GM23338 (cell line): ENCODE measurements around the gene CDH15. TPM values are rescaled to one million over a fixed set of nuclear protein-coding genes. Genes with fewer than 3 reads are reported as not detected.

ENCODE experiments used
- ATAC-seq: fragments of 200-7000 bp; cut with Tn5 transposase; 3 replicates; pipeline ENCODE4 v1.9.1; 2020
- DNase-seq: peaks from one replicate; pipeline ENCODE4 v3.0.0-alpha.2; 2015; ENCODE audit warnings: low spot score
- H2AFZ ChIP-seq: fragments of 200-600 bp; sonication (generic); 2 replicates; pipeline ENCODE4 v1.8.0; 2016; ENCODE audit warnings: antibody characterized with exemption, mild to moderate bottlenecking, moderate library complexity
- H3F3A ChIP-seq: fragments of 200-600 bp; sonication (generic); replicated peaks from 2 replicates; pipeline ENCODE4 v1.8.0; 2017; ENCODE audit warnings: antibody characterized with exemption, mixed run types, low read depth
- H3K27ac ChIP-seq: fragments of 200-600 bp; sonication (generic); 2 replicates; pipeline ENCODE4 v1.6.1; 2016; ENCODE audit warnings: low read depth
- H3K27me3 ChIP-seq: fragments of 200-600 bp; sonication (generic); 2 replicates; pipeline ENCODE4 v1.8.0; 2016; ENCODE audit warnings: mild to moderate bottlenecking, mixed run types, moderate library complexity; ENCODE audit not compliant: insufficient read depth
- H3K36me3 ChIP-seq: fragments of 200-600 bp; sonication (generic); 2 replicates; pipeline ENCODE4 v1.8.0; 2016; ENCODE audit warnings: mild to moderate bottlenecking; ENCODE audit not compliant: insufficient read depth
- H3K4me1 ChIP-seq: fragments of 200-600 bp; sonication (generic); 2 replicates; pipeline ENCODE4 v1.8.0; 2016; ENCODE audit warnings: mild to moderate bottlenecking, moderate library complexity; ENCODE audit not compliant: insufficient read depth
- H3K4me2 ChIP-seq: fragments of 200-600 bp; sonication (generic); 2 replicates; pipeline ENCODE4 v1.7.1; 2017; ENCODE audit warnings: mixed run types
- H3K4me3 ChIP-seq: fragments of 200-600 bp; sonication (generic); 2 replicates; pipeline ENCODE4 v1.6.1; 2016; ENCODE audit warnings: mixed run types
- H3K79me2 ChIP-seq: fragments of 200-600 bp; sonication (generic); replicated peaks from 2 replicates; pipeline ENCODE4 v1.8.0; 2017; ENCODE audit warnings: mild to moderate bottlenecking; ENCODE audit not compliant: insufficient read depth
- H3K9me2 ChIP-seq: fragments of 200-600 bp; sonication (generic); 2 replicates; pipeline ENCODE4 v1.8.0; 2017; ENCODE audit not compliant: insufficient read depth
- H4K20me1 ChIP-seq: fragments of 200-600 bp; sonication (generic); replicated peaks from 2 replicates; pipeline ENCODE4 v1.8.0; 2017; ENCODE audit warnings: mild to moderate bottlenecking; ENCODE audit not compliant: insufficient read depth
- H3K27ac Mint-ChIP-seq: 2 replicates; pipeline ENCODE4 v1.8.0; 2020; ENCODE audit warnings: inconsistent platforms, mild to moderate bottlenecking, moderate library complexity, mixed read lengths
- H3K27me3 Mint-ChIP-seq: 3 replicates; pipeline ENCODE4 v1.8.0; 2022; ENCODE audit warnings: low read depth, mild to moderate bottlenecking, moderate library complexity, mixed read lengths, inconsistent platforms; ENCODE audit not compliant: insufficient read depth, poor library complexity
- H3K36me3 Mint-ChIP-seq: 3 replicates; pipeline ENCODE4 v1.8.0; 2021; ENCODE audit warnings: low read depth, mild to moderate bottlenecking, inconsistent platforms, moderate library complexity, mixed read lengths
- H3K4me1 Mint-ChIP-seq: 3 replicates; pipeline ENCODE4 v1.8.0; 2020; ENCODE audit warnings: mild to moderate bottlenecking, inconsistent platforms, mixed read lengths
- H3K4me3 Mint-ChIP-seq: 3 replicates; pipeline ENCODE4 v1.8.0; 2021; ENCODE audit warnings: moderate library complexity, mild to moderate bottlenecking, inconsistent platforms, mixed read lengths
- H3K9me3 Mint-ChIP-seq: 3 replicates; pipeline ENCODE4 v1.8.0; 2020; ENCODE audit warnings: moderate library complexity, mild to moderate bottlenecking, inconsistent platforms, mixed read lengths
- CREB1 ChIP-seq: fragments of 250-450 bp; sonication (Bioruptor Pico); IDR thresholded peaks from 2 replicates; pipeline ENCODE4 v1.5.0; 2020; ENCODE audit warnings: low read depth, mild to moderate bottlenecking, moderate library complexity
- CTCF ChIP-seq, 2 experiments: fragments of 200-600 bp in 1 of 2; sonication (generic) in 1 of 2; conservative IDR thresholded peaks; 2 replicates each; pipeline versions ENCODE4 v1.5.1 to v1.6.1; 2016 to 2017; ENCODE audit warnings: antibody characterized with exemption in 2 of 2, low read depth in 2 of 2, mild to moderate bottlenecking in 2 of 2, moderate library complexity in 1 of 2
- EZH2 ChIP-seq: fragments of 200-600 bp; sonication (generic); IDR thresholded peaks from one replicate; pipeline ENCODE4 v1.8.0; 2017; ENCODE audit warnings: antibody characterized with exemption, mild to moderate bottlenecking, low read depth; ENCODE audit not compliant: unreplicated experiment
- EZH2phosphoT487 ChIP-seq: fragments of 200-600 bp; sonication (generic); IDR thresholded peaks from one replicate; pipeline ENCODE4 v1.8.1; 2018; ENCODE audit warnings: antibody characterized with exemption; ENCODE audit not compliant: unreplicated experiment
- JUNB ChIP-seq: IDR thresholded peaks from one replicate; pipeline ENCODE4 v1.6.1; 2016; ENCODE audit warnings: antibody characterized with exemption; ENCODE audit not compliant: unreplicated experiment
- NANOG ChIP-seq: IDR thresholded peaks from 2 replicates; pipeline ENCODE4 v1.6.1; 2016; ENCODE audit warnings: antibody characterized with exemption, borderline replicate concordance
- POLR2AphosphoS5 ChIP-seq: IDR thresholded peaks from 2 replicates; pipeline ENCODE4 v1.6.1; 2016; ENCODE audit warnings: antibody characterized with exemption, low read depth
- STAT1 ChIP-seq: IDR thresholded peaks from one replicate; pipeline ENCODE4 v1.6.1; 2016; ENCODE audit warnings: antibody characterized with exemption; ENCODE audit not compliant: unreplicated experiment
- ZNF331 ChIP-seq: fragments of 250-450 bp; sonication (Bioruptor Pico); IDR thresholded peaks from 2 replicates; pipeline ENCODE4 v1.5.0; 2020; ENCODE audit warnings: low read depth, mild to moderate bottlenecking, moderate library complexity
- ZNF462 ChIP-seq: fragments of 250-450 bp; sonication (Bioruptor Pico); IDR thresholded peaks from 2 replicates; pipeline ENCODE4 v1.5.0; 2020; ENCODE audit warnings: mild to moderate bottlenecking, moderate library complexity
- polyA plus RNA-seq: library from polyadenylated mRNA; unstranded; fragments of >200 nt; fragmentation: Nextera tagmentation; extraction: Ambion mirVana; gene quantifications from 2 replicates; pipeline ENCODE4 v1.2.1, GENCODE V29; 2016
- total RNA-seq: library from RNA; depleted of rRNA; stranded (reverse); fragments of >200 nt; shearing (Covaris generic); gene quantifications from 2 replicates; pipeline ENCODE4 v1.2.3, GENCODE V29; 2014

Gene CDH15
- total and polyA plus RNA-seq, 2 experiments from 2014 or later, result 0.61 to 1.0 TPM

- ATAC-seq, result no peak
- no peaks in the 10 kb centered on the region for H3K36me3 Mint-ChIP-seq
- DNase-seq, result no peak
Measured at GRCh38 chr16:89183463-89183862, 11.9 kb downstream of the CDH15 start.

GRCh38 chr16:89183975-89184676 lies 12.6 kb downstream of the CDH15 start:
- Histone ChIP-seq H3K79me2 (no peaks in the 10 kb centered on the region), H3K4me2 (no peak overlapping the region), H3K4me1 (no peaks in the 10 kb centered on the region), H2AFZ (no peak overlapping the region), H3K27ac (no peak overlapping the region), H3F3A (no peaks in the 10 kb centered on the region), H3K27me3 (no peaks in the 10 kb centered on the region), H4K20me1 (no peaks in the 10 kb centered on the region), H3K4me3 (no peak overlapping the region), H3K36me3 (no peaks in the 10 kb centered on the region), H3K9me2 (no peaks in the 10 kb centered on the region)
- H3K27me3 Mint-ChIP-seq, result peaks cover 3% of the 10 kb centered on the region
- ATAC-seq, result peak; percentile 10; the same call in 1 of the 3 replicates
- no peaks in the 10 kb centered on the region for H3K36me3 Mint-ChIP-seq
- no peak overlapping the region for H3K27ac Mint-ChIP-seq
- no peak overlapping the region for H3K4me3 Mint-ChIP-seq
- no peak for DNase-seq
- peaks cover 3% of the 10 kb centered on the region; the same call in 1 of the 3 replicates for H3K9me3 Mint-ChIP-seq
- no peaks in the 10 kb centered on the region for H3K4me1 Mint-ChIP-seq
- TF ChIP-seq NANOG (no peak), ZNF462 (CRISPR knock-in tag) (no peak), STAT1 (no peak), ZNF331 (no peak), JUNB (no peak), EZH2phosphoT487 (no peak), CREB1 (CRISPR knock-in tag) (no peak), POLR2AphosphoS5 (no peak), EZH2 (no peak)

More at GRCh38 chr16:89183463-89183862, 11.9 kb downstream of the CDH15 start:
- Histone ChIP-seq H3K36me3 (no peaks in the 10 kb centered on the region), H3K27me3 (no peaks in the 10 kb centered on the region), H3K79me2 (no peaks in the 10 kb centered on the region), H3F3A (no peaks in the 10 kb centered on the region), H2AFZ (no peak overlapping the region), H3K4me1 (no peaks in the 10 kb centered on the region), H3K4me2 (no peak overlapping the region), H3K27ac (no peak overlapping the region), H3K9me2 (no peaks in the 10 kb centered on the region), H3K4me3 (no peak overlapping the region), H4K20me1 (no peaks in the 10 kb centered on the region)
- Mint-ChIP-seq H3K9me3 (peaks cover 3% of the 10 kb centered on the region; the same call in 1 of the 3 replicates), H3K4me3 (no peak overlapping the region), H3K27ac (no peak overlapping the region), H3K4me1 (no peaks in the 10 kb centered on the region), H3K27me3 (peaks cover 2% of the 10 kb centered on the region)
- no peak for TF ChIP-seq EZH2phosphoT487
- no peak for TF ChIP-seq JUNB
- TF ChIP-seq CTCF (conservative IDR thresholded peaks at IDR 0.05; ENCODE audit: low read depth in 2 of 2), result 0 out of 4 replicates have a peak, but pooled peaks of 1 of the 2 experiments have one; percentile 21
